ENCODE results near the gene RFFL.

- TF ChIP-seq CTCF (conservative IDR thresholded peaks at IDR 0.05) (no peak), ZFX (IDR thresholded peaks at IDR 0.05) (no peak)
These were observed 11.8 kb downstream of the RFFL start for GRCh38 chr17:35051579-35052240.
